PC-9 (cell line): Measurements from ENCODE around the gene POLR1G. TPM values are rescaled to one million over a fixed set of nuclear protein-coding genes. Genes with fewer than 3 reads are reported as not detected.

Source experiments
- BruUV-seq: library from RNA; stranded (reverse); fragments of 400-500 nt; replicated peaks from 2 replicates; lab custom pipeline; 2021; lab: Mats Ljungman, UMichigan
- CTCF ChIA-PET: fragments of 300-600 bp; sonication (Branson Sonifier 250); formaldehyde crosslinking; loops from one replicate; lab custom pipeline; 2022; ENCODE audit warnings: antibody characterized with exemption; lab: Charles Lee
- POLR2A ChIA-PET: fragments of 300-600 bp; sonication (Branson Sonifier 250); formaldehyde crosslinking; loops from one replicate; lab custom pipeline; 2022; ENCODE audit warnings: antibody characterized with exemption; ENCODE audit not compliant: unreplicated experiment; lab: Charles Lee
- DNase-seq, 2 experiments: peaks; one replicate each; pipeline versions ENCODE4 v3.0.0 to v3.0.0-alpha.2; 2015 to 2022; ENCODE audit warnings: mixed read lengths in 1 of 2
- H2AFZ ChIP-seq: fragments of 200-600 bp; sonication (generic); 2 replicates; pipeline ENCODE4 v1.8.1; 2017; ENCODE audit warnings: antibody characterized with exemption
- H3F3A ChIP-seq: fragments of 200-600 bp; sonication (generic); 2 replicates; pipeline ENCODE4 v1.8.1; 2017; ENCODE audit warnings: antibody characterized with exemption, mild to moderate bottlenecking, low read depth; ENCODE audit not compliant: insufficient read depth
- H3K27ac ChIP-seq: fragments of 200-600 bp; sonication (generic); 2 replicates; pipeline ENCODE4 v1.6.1; 2016; ENCODE audit warnings: mixed run types
- H3K27me3 ChIP-seq: fragments of 200-600 bp; sonication (generic); 2 replicates; pipeline ENCODE4 v1.6.1; 2016; ENCODE audit warnings: low read depth, mixed run types; ENCODE audit not compliant: insufficient read depth
- H3K36me3 ChIP-seq: fragments of 200-600 bp; sonication (generic); 2 replicates; pipeline ENCODE4 v1.6.1; 2016; ENCODE audit warnings: low read depth, mixed run types
- H3K4me1 ChIP-seq: fragments of 200-600 bp; sonication (generic); replicated peaks from 2 replicates; pipeline ENCODE4 v1.6.1; 2016; ENCODE audit warnings: mixed run types; ENCODE audit not compliant: insufficient read depth
- H3K4me2 ChIP-seq: fragments of 200-600 bp; sonication (generic); 2 replicates; pipeline ENCODE4 v1.6.1; 2017; ENCODE audit warnings: mixed run types
- H3K4me3 ChIP-seq: fragments of 200-600 bp; sonication (generic); 2 replicates; pipeline ENCODE4 v1.6.1; 2016; ENCODE audit warnings: mixed run types
- H3K79me2 ChIP-seq: fragments of 200-600 bp; sonication (generic); 2 replicates; pipeline ENCODE4 v1.6.1; 2017; ENCODE audit warnings: low read depth, mixed run types
- H3K9me2 ChIP-seq: fragments of 200-600 bp; sonication (generic); 2 replicates; pipeline ENCODE4 v1.8.1; 2017; ENCODE audit warnings: mild to moderate bottlenecking; ENCODE audit not compliant: insufficient read depth
- H3K9me3 ChIP-seq: fragments of 200-600 bp; sonication (generic); 2 replicates; pipeline ENCODE4 v1.8.1; 2016; ENCODE audit warnings: low read depth; ENCODE audit not compliant: insufficient read depth
- H4K20me1 ChIP-seq: fragments of 200-600 bp; sonication (generic); 2 replicates; pipeline ENCODE4 v1.8.1; 2017; ENCODE audit not compliant: insufficient read depth
- EZH2 ChIP-seq: fragments of 200-600 bp; sonication (generic); IDR thresholded peaks from 2 replicates; pipeline ENCODE4 v1.8.0; 2017; ENCODE audit warnings: antibody characterized with exemption, low read depth
- intact Hi-C: fragments of 100-400 bp; cut with micrococcal nuclease; formaldehyde crosslinking; loops from one replicate; pipeline ENCODE4 v1.10.0; 2022; ENCODE audit not compliant: unreplicated experiment
- total RNA-seq: library from RNA; stranded (reverse); gene quantifications from 2 replicates; pipeline ENCODE4 v1.2.3, GENCODE V29; 2021
- TF ChIP-seq, protein P1 (sequence below): fragments of 200-600 bp; sonication (generic); conservative IDR thresholded peaks from 2 replicates; pipeline ENCODE4 v1.6.1; 2017; ENCODE audit warnings: mixed run types, antibody characterized with exemption, mild to moderate bottlenecking, moderate library complexity

POLR1G gene
- total RNA-seq, 1 experiment from 2014 or later, result 11.5 TPM

- Histone ChIP-seq H3K27ac (no peak overlapping the region), H3K9me2 (no peaks in the 10 kb centered on the region), H4K20me1 (no peaks in the 10 kb centered on the region), H3F3A (peaks cover 47% of the 10 kb centered on the region), H3K4me2 (peak overlapping the region; percentile 67), H3K27me3 (no peaks in the 10 kb centered on the region), H3K9me3 (no peaks in the 10 kb centered on the region), H3K4me3 (peak overlapping the region; percentile 83; the same call in 1 of the 2 replicates), H3K4me1 (peaks cover 22% of the 10 kb centered on the region), H3K36me3 (no peaks in the 10 kb centered on the region), H3K79me2 (no peaks in the 10 kb centered on the region), H2AFZ (peak overlapping the region; percentile 83)
- BruUV-seq, result no TSS peak
- intact Hi-C loops, result no loop called here
- CTCF ChIA-PET, result interaction anchor here (0.6 to 1.7 kb wide), 5 partner anchors 20 to 48 kb away, joined by 3 to 59 read pairs (median 5); partner anchors contain the start of gene FOSB
- POLR2A ChIA-PET, result interaction anchor here (0.6 to 2.4 kb wide), 3 partner anchors 9 to 29 kb away, joined by 3 to 13 read pairs (median 6); partner anchors contain the start of gene FOSB
- no peak for DNase-seq
- TF ChIP-seq EZH2, result no peak
- TF ChIP-seq, protein P1, sequence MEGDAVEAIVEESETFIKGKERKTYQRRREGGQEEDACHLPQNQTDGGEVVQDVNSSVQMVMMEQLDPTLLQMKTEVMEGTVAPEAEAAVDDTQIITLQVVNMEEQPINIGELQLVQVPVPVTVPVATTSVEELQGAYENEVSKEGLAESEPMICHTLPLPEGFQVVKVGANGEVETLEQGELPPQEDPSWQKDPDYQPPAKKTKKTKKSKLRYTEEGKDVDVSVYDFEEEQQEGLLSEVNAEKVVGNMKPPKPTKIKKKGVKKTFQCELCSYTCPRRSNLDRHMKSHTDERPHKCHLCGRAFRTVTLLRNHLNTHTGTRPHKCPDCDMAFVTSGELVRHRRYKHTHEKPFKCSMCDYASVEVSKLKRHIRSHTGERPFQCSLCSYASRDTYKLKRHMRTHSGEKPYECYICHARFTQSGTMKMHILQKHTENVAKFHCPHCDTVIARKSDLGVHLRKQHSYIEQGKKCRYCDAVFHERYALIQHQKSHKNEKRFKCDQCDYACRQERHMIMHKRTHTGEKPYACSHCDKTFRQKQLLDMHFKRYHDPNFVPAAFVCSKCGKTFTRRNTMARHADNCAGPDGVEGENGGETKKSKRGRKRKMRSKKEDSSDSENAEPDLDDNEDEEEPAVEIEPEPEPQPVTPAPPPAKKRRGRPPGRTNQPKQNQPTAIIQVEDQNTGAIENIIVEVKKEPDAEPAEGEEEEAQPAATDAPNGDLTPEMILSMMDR, result no peak
Observed at GRCh38 chr19:45440259-45440638, 33.8 kb downstream of the POLR1G start.

- no peaks in the 10 kb centered on the region for H3K79me2 ChIP-seq
- no peak overlapping the region for H3K4me3 ChIP-seq
- no peak overlapping the region for H3K27ac ChIP-seq
- TF ChIP-seq, protein P1, result no peak
- H3K36me3 ChIP-seq, result no peaks in the 10 kb centered on the region
- peaks cover 39% of the 10 kb centered on the region for H3F3A ChIP-seq
- H3K4me1 ChIP-seq, result peaks cover 22% of the 10 kb centered on the region
- intact Hi-C loops, result no loop called here
- H3K27me3 ChIP-seq, result no peaks in the 10 kb centered on the region
- CTCF ChIA-PET, result interaction anchor here (0.6 to 1.2 kb wide), 3 partner anchors 21 to 47 kb away, joined by 3 to 4 read pairs (median 3); no protein-coding TSS in a partner anchor
- POLR2A ChIA-PET, result interaction anchor here (0.6 to 2.4 kb wide), 3 partner anchors 8 to 28 kb away, joined by 3 to 13 read pairs (median 6); partner anchors contain the start of gene FOSB
- no peaks in the 10 kb centered on the region for H4K20me1 ChIP-seq
- H2AFZ ChIP-seq, result no peak overlapping the region
- H3K4me2 ChIP-seq, result no peak overlapping the region
- no peak for DNase-seq
- no peaks in the 10 kb centered on the region for H3K9me3 ChIP-seq
- H3K9me2 ChIP-seq, result no peaks in the 10 kb centered on the region
- BruUV-seq, result no TSS peak
Observed at GRCh38 chr19:45440873-45441654, 34.6 kb downstream of the POLR1G start.

- Histone ChIP-seq H2AFZ (no peak overlapping the region), H3K9me3 (no peaks in the 10 kb centered on the region), H3K79me2 (no peaks in the 10 kb centered on the region), H3K4me1 (peaks cover 22% of the 10 kb centered on the region), H3K9me2 (no peaks in the 10 kb centered on the region), H3K27ac (no peak overlapping the region), H3K27me3 (no peaks in the 10 kb centered on the region), H3K4me2 (peak overlapping the region; percentile 89; the same call in 1 of the 2 replicates), H4K20me1 (no peaks in the 10 kb centered on the region), H3K4me3 (no peak overlapping the region), H3K36me3 (no peaks in the 10 kb centered on the region), H3F3A (peaks cover 48% of the 10 kb centered on the region)
- POLR2A ChIA-PET, result no interaction called here
- CTCF ChIA-PET, result interaction anchor here (0.7 kb wide), 1 partner anchor 37 kb away, joined by 4 read pairs; no protein-coding TSS in a partner anchor
- TF ChIP-seq EZH2, result no peak
- TF ChIP-seq, protein P1, result no peak
- BruUV-seq, result no TSS peak
- DNase-seq, result no peak
- intact Hi-C loops, result loop anchor here (2.0 kb wide), 1 partner anchor 26 kb away; no protein-coding TSS in a partner anchor
Observed at GRCh38 chr19:45442408-45442777, 35.9 kb downstream of the POLR1G start.
